BJ (cell line): Measurements from ENCODE around the gene NFASC. TPM values are rescaled to one million over a fixed set of nuclear protein-coding genes. Genes with fewer than 3 reads are reported as not detected.

Source experiments
- CTCF ChIA-PET: fragments of 350-600 bp; formaldehyde crosslinking; extraction: SDS; loops from one replicate; lab custom pipeline; 2021; ENCODE audit warnings: antibody characterized with exemption, inconsistent platforms; lab: Yijun Ruan, JAX
- POLR2A ChIA-PET: fragments of 300-600 bp; sonication (Branson Sonifier 250); formaldehyde crosslinking; extraction: SDS; loops from one replicate; lab custom pipeline; 2021; ENCODE audit warnings: antibody characterized with exemption; lab: Charles Lee
- DNase-seq: peaks from one replicate; pipeline ENCODE4 v3.0.0-alpha.2; 2011; ENCODE audit warnings: low read depth
- H3K27me3 ChIP-seq: 2 replicates; pipeline ENCODE4 v1.6.0; 2011; ENCODE audit warnings: low read length; ENCODE audit not compliant: control insufficient read depth, insufficient read depth
- H3K36me3 ChIP-seq: 2 replicates; pipeline ENCODE4 v1.5.1; 2011; ENCODE audit warnings: low read length; ENCODE audit not compliant: control insufficient read depth, insufficient read depth
- H3K4me3 ChIP-seq: 2 replicates; pipeline ENCODE4 v1.5.1; 2011; ENCODE audit warnings: low read depth, mild to moderate bottlenecking, control low read depth, low read length
- polyA plus RNA-seq: library from polyadenylated mRNA; depleted of rRNA; stranded (reverse); fragments of >200 nt; gene quantifications from 2 replicates; pipeline ENCODE4 v1.2.3, GENCODE V29; 2011
- TF ChIP-seq, protein P1 (sequence below): IDR thresholded peaks from 2 replicates; pipeline ENCODE4 v1.5.1; 2011; ENCODE audit warnings: low read depth, mild to moderate bottlenecking, control low read depth, inconsistent platforms, low read length, moderate library complexity; ENCODE audit not compliant: insufficient read depth

Gene NFASC
- polyA plus RNA-seq, 1 experiment: 10.9 TPM

DNA sequence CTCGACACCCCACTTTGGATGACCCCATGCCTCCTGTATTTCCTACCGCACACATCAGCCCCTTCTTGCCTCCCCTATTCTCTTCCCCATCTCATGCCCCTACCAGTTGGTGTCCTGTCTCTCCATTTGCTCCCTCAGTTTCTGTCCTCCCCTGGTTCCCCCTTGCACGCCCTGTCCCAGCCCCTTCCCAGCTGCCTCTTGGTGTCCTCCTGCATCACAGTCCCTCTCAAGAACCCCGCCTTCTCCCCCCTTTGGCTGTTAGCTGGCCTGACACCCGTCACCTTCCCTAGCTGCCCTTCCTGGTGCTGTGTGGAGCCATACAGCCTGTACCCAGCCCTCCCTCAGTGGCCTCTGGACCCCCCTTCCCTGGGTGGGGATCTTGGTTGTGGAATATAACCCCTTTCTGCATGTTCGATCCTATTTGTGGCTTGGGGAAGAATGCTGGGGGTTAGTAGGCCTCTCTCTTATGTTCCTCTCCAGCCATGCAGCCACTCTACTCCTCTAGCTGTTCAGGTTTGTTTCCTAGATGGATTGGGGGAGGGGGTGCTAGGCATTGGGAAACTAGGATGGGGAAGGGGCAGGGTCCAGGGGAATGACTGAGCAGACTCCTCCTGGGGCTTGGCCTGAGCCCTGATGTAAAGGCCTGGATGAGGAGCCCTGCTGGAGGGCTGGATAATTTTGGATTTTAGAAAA, 41.4 kb upstream of the NFASC start:
- Histone ChIP-seq H3K27me3 (peaks cover 6% of the 10 kb centered on the region), H3K36me3 (no peaks in the 10 kb centered on the region), H3K4me3 (peak overlapping the region; percentile 74)
- no peak for DNase-seq
- CTCF ChIA-PET: interaction anchor here (0.6 to 18.6 kb wide), 6 partner anchors 18 to 427 kb away, joined by 3 to 188 read pairs (median 4); no protein-coding TSS in a partner anchor
- TF ChIP-seq, protein P1, sequence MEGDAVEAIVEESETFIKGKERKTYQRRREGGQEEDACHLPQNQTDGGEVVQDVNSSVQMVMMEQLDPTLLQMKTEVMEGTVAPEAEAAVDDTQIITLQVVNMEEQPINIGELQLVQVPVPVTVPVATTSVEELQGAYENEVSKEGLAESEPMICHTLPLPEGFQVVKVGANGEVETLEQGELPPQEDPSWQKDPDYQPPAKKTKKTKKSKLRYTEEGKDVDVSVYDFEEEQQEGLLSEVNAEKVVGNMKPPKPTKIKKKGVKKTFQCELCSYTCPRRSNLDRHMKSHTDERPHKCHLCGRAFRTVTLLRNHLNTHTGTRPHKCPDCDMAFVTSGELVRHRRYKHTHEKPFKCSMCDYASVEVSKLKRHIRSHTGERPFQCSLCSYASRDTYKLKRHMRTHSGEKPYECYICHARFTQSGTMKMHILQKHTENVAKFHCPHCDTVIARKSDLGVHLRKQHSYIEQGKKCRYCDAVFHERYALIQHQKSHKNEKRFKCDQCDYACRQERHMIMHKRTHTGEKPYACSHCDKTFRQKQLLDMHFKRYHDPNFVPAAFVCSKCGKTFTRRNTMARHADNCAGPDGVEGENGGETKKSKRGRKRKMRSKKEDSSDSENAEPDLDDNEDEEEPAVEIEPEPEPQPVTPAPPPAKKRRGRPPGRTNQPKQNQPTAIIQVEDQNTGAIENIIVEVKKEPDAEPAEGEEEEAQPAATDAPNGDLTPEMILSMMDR: no peak
- POLR2A ChIA-PET: no interaction called here

DNA sequence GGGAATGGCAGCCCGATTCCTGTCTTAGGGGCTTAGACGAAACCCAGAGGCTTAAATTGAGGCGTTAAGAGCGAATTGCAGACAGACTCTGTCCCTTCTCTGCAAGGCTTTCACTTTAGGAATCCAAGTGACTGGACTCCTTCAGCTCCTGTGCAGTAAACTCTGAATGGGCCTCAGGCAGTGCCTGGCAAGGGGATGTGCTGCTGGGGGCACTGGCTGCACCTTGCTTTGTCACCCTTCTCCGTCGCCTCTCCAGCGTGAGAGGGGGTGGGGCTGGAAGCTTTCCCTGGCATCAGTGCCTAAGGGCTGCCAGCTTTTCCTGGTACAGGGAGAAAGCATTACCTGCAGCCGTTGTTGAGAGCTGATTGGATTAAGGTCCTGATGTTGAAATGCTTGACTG, 39.9 kb upstream of the NFASC start:
- Histone ChIP-seq H3K4me3 (no peak overlapping the region), H3K27me3 (peaks cover 1% of the 10 kb centered on the region; the same call in 1 of the 2 replicates), H3K36me3 (no peaks in the 10 kb centered on the region)
- ChIA-PET POLR2A (no interaction called here), CTCF (interaction anchor here (1.3 to 18.6 kb wide), 4 partner anchors 8 to 111 kb away, joined by 3 to 188 read pairs (median 6); no protein-coding TSS in a partner anchor)
- DNase-seq: no peak
- TF ChIP-seq, protein P1: no peak

DNA sequence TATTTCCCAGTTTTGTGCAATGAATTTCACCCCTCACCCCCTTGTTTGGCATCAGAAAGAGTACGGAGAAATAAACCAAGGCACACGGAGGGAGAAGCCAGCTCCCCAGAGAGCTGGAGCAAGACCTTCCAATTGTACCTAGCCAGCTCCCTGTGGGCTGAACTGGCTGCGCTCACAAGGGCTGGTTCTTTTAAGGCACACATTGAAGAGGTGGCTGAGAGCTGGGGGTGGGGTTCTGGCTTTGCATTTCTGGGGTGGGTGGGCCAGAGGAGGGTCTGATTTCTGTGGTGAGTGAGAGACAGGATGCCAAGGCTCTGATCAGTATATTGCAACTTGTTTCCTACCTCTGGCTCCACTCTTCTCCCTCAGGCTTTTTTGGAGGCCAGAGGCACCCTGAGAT, 39.5 kb upstream of the NFASC start:
- H3K36me3 ChIP-seq: no peaks in the 10 kb centered on the region
- H3K27me3 ChIP-seq: peaks cover 1% of the 10 kb centered on the region; the same call in 1 of the 2 replicates
- no peak overlapping the region for H3K4me3 ChIP-seq
- POLR2A ChIA-PET: no interaction called here
- TF ChIP-seq, protein P1: no peak
- CTCF ChIA-PET: interaction anchor here (1.1 to 18.6 kb wide), 5 partner anchors 9 to 110 kb away, joined by 3 to 188 read pairs (median 3); no protein-coding TSS in a partner anchor
- DNase-seq: no peak

DNA sequence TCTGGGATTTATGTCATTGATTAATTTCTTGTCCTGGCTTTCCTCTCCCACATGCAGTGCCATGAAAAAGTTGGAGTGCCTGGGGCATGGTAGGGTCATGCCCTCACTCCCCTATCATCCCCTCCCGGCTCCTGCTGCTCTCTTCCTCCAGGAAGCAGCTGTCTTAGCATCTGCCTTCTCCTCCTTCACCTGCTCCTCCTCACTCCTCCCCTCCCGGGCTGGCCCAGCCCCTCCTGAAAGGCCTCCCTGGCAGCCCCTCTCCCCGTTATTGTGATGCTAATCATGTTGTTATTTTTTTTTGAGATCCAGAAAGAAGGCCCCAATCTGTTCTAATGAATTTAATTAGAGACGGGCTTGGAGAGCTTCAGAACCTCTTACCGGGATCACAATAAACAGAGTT, 36.3 kb upstream of the NFASC start:
- CTCF ChIA-PET: interaction anchor here (1.2 to 1.7 kb wide), 2 partner anchors 14 to 27 kb away, joined by 3 to 4 read pairs; no protein-coding TSS in a partner anchor
- Histone ChIP-seq H3K27me3 (no peaks in the 10 kb centered on the region), H3K4me3 (no peak overlapping the region), H3K36me3 (no peaks in the 10 kb centered on the region)
- no peak for DNase-seq
- POLR2A ChIA-PET: no interaction called here
- TF ChIP-seq, protein P1: no peak

DNA sequence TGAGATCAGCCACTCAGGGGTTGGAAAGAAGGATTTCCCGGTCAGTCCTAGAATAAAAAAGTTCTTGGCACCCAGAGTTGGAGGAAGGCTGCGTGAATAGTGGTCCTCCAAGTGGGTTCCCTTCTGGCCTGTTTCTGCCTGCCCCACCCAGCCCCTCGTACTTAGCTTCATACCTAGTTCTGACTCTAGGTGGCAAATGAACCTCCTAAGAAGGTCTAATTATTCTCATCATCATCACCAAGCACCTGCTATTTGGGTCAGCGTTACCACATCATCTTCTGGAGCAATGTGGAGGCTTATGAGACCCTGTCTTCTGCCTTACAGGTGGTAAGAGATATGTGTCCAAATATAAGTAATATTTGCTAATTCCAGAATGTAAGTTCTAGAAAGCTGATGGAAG, 35.9 kb upstream of the NFASC start:
- DNase-seq: no peak
- H3K4me3 ChIP-seq: no peak overlapping the region
- H3K36me3 ChIP-seq: no peaks in the 10 kb centered on the region
- H3K27me3 ChIP-seq: no peaks in the 10 kb centered on the region
- ChIA-PET POLR2A (no interaction called here), CTCF (interaction anchor here (1.2 to 1.7 kb wide), 2 partner anchors 14 to 28 kb away, joined by 3 to 4 read pairs; no protein-coding TSS in a partner anchor)
- TF ChIP-seq, protein P1: no peak
